CD4-positive, alpha-beta T cell treated with Interleukin-17A for 1 hour (primary cell): ENCODE results near the gene NFAT5.
"Not testable (repeated sequence)": the region's sequence is repeated elsewhere in the genome, so short reads cannot be mapped to it uniquely, and the experiment has no call there.

Source experiments
- DNase-seq: peaks from one replicate; pipeline ENCODE4 v3.0.0-alpha.2; 2020

The NFAT5 gene

DNA sequence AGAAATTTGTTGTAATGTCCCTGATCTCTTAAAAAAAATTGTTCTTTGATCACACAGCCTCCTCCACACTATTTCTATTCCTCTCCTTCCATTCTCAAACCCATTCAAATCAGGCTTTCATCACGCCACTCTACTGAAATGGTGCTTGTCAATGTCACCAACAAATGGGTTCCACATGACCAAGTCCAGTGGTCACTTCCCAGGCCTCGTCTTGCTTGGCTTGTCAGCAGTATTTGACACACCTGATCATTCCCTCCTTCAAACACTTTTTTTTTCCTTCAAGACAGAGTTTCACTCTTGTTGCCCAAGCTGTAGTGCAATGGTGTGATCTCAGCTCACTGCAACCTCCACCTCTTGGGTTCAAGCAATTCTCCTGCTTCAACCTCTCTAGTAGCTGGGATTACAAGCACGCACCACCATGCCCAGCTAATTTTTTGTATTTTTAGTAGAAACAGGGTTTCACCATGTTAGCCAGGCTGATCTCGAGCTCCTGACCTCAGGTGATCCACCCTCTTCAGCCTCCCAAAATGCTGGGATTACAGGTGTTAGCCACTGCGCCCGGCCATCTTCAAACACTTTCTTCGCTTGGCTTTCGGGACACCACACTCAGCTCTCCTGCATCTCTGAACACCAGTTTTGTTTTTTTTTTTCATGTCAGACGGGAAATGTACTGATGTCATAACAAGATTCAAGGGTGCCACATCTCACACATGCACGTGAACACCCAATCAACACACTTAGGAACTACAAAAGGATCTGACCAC, 142.3 kb downstream of the NFAT5 start:
- DNase-seq = no peak

DNA sequence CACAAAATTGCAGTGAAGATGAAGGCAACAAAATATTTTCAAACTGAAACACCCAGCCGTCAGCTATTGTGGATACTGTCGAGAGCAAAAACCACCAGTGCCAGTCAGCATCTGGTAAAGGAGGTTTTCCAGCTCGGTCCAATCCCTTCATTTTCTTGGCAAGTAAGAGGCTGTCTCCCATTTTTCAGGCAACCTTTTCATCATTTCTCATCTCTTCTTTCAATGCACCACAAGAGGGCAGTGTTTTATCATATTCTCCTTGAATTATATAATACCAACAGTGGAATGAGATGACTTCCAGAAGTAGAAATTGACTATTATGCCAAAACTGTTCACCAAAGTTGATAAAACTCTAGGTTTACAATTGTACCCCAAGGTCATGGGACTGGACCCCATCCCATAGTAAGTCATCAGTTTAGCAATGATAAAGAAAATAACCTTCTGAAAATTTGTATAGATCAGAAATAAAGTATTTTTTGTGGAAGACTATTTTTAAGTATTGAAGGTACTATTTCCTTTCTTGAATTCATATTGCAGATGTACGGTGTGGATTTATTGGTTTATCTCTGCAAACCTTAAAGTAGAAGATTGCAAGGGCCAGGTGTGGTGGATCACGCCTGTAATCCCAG, 143.8 kb downstream of the NFAT5 start:
- DNase-seq = peak; percentile 75

DNA sequence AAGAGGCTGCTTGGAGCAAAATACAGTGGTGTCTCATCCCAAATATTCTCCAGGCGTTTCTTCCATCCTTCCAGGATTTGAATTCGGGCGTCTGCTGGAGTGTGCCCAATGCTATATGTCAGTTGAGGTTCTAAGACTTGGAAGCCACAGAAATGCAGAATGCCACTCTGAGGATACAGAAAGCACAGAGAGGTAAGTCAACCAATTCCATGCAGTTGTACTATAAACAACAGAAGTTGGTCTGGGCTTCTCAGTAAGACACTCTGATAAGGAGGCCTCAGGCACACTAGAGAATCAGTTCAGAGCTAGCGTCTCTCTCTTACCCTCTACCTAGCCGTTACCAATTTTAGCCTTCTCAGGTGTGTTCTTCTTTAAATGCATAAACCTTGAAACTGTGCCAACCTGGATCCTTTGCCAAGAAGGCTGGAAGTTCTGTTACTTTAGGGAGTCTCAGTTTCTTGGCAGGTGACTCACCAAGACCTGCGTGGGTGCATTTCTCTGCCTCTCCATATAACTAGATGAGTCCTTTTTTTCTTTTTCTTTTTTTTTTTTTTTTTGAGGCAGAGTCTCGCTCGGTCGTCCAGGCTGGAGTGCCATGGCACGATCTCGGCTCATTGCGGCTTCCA, 145.5 kb downstream of the NFAT5 start:
- no peak for DNase-seq

DNA sequence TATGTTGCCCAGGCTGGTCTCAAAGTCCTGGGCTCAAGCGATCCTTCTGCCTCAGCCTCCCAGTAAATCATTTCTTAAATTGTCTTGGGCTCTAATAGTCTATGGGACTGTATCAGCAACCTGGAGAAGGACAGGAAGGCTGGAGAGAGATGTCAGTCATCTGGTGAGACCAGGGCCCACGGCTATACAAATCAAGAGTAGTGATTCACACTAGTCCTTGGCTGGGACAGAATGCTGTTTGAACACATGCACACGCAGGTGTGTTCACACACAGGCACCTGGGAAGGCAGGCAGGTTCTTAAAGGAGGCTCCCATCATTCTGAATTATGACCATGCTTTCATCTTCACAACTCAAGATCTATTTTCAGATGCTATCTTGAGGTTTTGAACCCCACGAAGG, 146.5 kb downstream of the NFAT5 start:
- DNase-seq = no peak

DNA sequence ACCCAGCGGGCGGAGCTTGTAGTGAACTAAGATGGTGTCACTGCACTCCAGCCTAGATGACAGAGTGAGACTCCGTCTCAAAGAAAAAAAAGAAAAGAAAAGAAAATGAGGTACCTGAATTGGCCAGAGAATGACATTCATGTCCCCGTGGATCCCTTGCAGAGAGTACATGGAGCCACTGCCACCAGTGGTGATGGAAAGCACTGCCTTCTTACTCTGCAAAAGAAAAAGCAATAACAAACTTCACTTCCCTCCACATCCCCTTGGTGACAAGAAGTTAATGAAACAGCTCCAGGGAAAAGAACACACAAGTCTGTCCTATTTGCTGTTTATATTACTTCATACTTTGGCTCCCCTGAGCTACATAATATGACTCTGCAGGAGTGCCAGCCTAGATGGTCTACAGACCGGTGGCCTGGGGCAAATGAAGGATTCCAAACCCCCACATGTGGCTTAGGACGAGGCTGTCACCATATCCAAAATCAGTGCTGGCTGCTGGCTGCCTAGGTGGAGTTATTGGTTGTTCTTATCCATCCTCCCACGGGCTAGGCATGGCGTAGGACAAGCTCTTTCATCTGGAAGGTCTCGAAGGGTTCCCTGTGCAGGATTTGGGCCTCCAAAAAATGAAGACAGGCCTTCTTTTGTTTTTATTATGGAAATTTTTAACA, 147.3 kb downstream of the NFAT5 start:
- no peak for DNase-seq

DNA sequence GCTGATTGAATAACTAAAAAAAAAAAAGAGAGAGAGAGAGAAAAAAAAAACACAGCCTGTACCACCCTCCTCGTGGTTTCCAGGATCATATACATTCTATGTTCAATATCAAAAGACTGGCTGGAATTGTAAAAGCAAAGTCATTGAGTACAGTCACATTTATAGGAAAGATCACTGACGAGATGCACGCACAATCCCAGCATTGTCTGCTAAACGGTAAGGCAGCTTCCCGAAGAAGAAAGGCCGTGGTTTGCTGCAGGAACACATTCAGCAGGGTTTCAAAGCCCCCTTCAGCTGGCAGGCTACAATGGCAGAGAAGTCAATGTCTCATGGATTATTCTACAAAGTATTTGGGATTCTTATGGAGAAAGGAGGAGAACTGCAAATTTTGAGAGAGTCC, 151.3 kb downstream of the NFAT5 start:
- no peak for DNase-seq

DNA sequence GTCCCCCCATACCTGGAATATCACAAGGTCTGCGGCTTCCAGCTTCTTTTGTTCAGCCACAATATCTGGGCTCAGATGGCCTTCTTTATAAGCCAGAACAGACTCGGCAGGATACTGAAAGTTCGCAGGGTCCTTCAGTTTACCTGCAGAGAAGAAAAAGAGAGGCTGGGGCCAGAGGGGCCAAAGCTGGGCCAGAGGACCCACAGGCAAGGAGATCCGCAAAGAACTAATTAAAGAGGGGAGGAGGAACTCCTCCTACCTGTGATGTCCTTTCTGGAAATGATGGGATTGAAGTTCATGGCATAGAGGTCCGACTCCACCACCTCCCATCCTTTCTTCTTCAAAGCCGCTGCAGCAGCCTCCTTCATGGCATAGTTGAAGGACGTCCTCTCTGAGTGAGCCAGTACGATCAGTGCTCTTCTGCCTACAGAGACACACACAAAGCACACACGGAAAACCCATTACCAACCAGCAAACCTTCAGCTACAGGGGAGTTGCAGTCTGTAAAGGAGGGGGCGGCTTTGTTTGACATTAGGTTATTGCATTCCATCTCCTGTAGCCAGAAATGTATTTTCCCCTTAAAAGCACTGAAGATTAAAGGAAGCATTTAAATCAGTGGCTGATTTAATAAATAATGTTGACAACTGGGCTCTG, 152.5 kb downstream of the NFAT5 start:
- DNase-seq = no peak

DNA sequence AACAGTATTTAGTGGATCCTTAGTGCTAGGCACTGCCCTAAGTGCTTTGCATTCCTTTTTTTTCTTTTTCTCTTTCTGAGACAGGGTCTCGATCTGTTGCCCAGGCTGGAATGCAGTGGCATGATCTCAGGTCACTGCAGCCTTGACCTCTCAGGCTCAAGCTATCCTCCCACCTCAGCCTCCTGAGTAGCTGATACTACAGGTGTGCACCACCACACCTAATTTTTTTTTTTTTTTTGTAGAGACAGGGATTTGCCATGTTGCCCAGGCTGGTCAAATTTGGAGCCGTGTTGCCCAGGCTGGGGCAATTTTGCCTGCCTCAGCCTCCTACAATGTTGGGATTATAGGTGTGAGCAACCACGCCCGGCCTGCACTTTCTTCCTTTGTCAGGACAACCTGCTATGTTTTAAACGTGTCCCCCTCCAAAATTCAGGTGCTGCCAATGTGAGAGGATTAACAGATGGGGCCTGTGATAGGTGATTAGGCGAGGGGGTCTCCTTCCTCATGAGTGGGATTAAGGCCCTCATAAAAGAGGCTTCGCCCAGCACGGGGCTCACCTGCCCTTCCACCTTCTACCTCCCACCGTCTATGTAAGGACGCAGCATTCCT, 155.2 kb downstream of the NFAT5 start:
- DNase-seq = no peak

DNA sequence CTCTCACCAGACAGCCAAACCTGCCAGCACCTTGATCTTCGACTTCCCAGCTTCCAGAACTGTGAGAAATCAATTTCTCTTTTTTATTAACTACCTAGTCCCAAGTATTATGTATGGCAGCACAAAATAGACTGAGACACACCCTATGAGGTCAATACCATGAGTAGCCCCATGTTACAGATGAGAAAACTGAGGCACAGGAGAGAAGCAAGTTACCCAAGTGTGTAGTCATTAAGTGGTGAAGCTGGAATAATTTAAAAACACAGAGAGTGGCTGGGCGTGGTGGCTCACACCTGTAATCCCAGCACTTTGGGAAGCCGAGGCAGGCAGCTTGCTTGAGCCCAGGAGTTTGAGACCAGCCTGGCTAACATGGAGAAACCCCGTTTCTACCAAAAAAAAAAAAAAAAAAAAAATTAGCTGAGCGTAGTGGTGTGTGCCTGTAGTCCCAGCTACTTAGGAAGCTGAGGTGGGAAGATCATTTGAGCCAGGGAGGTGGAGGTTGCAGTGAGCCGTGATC, 155.7 kb downstream of the NFAT5 start:
- no peak for DNase-seq

DNA sequence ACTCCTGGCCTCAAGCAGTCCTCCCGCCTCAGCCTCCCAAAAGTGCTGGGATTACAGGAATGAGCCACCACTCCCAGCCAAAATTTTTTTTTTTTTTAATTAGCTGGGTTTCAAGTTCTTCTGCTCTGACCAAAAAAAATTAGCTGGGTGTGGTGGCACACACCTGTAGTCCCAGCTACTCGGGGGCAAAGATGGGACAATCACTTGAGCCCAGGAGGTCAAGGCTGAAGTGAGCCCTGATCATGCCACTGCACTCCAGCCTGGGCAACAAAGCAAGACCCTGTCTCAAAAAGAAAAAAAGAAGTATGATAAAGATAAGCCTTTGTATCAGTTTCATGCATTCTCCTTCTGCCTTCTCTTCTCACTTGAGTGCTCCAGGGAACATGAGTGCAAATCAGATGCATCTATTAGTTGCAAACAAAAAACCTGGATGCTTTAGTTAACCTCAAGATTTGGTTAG, 158.7 kb downstream of the NFAT5 start:
- no peak for DNase-seq

DNA sequence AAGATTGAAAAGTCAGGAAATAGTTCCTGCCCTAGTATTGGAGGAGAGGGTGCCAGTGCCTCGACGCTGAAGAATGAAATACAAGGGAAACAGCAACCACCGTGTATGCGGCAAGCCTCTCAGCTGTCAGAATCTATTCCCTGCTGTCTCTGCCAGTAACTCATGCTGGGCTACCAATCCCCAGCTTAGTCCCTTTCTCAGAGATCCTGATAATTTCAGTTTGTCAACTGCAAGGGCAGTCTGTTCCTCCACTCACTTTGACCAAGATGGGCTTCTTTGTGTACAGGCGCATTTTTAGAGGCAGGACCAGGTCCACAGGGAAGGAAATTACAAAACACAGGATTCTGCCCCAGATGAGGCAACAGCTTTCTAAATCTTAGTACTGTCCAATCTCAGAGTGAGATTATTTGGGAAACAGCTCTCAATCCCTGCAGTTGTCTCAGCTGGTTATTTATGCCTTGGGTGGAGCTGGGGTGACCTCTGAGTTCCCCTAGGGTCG, 159.3 kb downstream of the NFAT5 start:
- DNase-seq = no peak

DNA sequence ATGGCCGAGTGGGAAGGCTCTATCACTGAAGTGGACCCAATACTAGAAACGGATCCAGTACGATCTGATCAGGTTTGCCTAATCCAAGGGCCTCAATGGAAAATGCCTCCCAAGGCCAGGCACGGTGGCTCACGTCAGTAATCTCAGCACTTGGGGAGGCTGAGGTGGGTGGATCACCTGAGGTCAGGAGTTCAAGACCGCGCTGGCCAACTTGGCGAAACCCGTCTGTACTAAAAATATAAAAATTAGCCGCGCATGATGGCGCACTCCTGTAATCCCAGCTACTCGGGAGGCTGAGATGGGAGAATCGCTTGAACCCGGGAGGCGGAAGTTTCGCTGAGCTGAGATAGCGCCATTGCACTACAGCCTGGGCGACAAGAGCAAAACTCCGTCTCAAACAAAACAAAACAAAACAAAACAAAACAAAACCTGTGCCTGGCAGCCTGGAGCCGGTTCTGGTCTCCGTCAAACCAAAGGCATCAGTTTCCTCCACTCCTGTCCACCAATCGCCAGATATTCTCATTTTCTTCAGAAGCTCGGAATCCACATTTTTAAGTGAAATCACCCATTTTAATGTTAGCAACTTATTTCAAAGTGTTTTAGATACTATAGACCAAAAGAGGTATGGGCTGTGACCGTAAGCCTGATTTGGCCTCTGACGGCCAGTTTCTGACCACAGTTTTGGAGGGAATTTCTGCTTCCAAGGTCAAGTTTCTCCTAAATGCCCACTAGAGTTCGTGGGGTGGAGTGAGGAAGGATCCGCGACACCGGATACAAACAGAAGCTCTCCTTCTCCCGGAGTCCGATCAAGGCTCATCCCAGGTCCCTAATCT, 159.9 kb downstream of the NFAT5 start:
- peak; percentile 2 for DNase-seq

DNA sequence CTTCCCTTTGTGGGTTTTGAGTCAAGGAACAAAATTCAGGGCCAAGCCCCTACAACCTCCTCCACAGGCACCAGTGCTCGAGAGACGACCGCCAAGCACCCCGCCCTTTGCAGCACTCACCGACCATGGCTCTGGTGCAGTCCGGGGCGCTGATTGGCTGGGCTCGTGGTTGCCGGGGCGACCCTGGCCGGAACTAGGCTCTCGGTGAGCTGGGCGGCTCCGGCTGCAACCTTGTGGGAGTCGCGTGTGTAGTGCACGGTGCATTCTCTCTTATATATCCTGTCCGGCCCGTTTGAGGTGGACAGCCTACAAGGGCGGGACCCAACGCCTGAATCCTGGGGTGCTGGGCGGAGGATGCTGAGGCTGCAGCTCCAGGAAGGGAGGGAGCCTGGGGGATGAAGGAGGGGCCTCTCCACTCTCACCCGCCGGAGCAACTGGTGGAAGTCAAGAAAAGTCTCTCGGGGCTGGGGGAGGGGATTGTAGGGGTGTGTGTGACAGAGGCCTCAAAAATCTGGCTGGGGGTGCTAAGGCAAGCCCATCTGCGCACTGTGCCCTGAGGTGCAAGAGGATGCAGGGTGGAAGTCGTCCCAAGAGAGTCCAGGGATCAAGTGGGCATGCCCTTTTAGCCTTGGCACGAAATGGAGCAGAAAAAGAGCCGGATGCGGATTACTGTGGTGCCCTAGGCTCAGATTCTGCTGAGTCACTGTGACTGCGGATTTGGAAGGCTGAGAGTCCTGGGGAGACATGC, 160.7 kb downstream of the NFAT5 start, which contains the start of gene NQO1:
Gene NQO1 (minus strand): TSS at position 248 of the 748 bp plus-strand sequence. CDS start 121 bp downstream, at position 127.
- DNase-seq = peak; percentile 87

DNA sequence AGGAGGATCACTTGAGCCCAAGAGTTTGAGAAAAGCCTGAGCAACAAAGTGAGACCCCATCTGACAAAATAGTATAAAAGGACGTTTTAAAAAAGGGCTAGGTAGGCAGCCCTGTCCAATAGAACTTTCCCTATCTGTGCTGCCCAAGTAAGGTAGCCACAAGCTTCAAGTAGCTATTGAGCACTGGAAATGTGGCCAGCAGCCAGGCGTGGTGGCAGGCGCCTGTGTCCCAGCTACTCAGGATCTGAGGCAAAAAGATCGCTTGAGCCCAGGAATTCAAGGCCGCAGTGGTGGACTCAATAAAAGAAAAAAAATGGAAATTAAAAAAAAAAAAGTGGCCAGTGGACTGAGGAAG, 162.1 kb downstream of the NFAT5 start:
- no peak for DNase-seq

DNA sequence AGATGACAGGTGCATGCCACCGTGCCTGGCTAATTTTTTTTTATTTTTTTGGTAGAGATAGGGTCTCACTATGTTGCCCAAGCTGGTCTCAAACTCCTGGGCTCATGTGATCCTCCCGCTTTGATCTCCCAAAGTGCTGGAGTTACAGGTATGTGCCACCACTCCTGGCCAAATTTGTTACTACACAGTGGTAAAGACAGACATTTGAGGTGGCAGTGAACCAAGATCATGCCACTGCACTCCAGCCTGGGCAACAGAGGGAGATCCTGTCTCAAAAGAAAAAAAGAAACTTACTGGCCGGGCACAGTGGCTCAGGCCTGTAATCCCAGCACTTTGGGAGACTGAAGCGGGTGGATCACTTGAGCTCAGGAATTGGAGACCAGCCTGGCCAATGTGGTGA, 163.3 kb downstream of the NFAT5 start:
- not testable (repeated sequence) for DNase-seq

DNA sequence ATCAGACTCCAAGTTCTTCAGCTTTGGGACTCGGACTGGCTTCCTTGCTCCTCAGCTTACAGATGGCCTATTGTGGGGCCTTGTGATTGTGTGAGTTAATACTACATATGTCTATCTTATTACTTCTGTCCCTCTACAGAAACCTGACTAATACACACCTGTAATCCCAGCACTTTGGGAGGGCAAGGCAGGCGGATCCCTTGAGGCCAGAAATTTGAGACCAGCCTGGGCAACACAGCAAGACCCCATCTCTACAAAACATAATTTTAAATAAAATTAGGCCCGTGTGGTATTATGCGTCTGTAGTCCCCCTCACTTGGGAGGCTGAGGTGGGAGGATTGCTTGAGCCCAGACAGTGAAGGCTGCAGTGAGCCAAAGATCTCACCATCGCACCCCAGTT, 165.5 kb downstream of the NFAT5 start:
- DNase-seq = not testable (repeated sequence)

DNA sequence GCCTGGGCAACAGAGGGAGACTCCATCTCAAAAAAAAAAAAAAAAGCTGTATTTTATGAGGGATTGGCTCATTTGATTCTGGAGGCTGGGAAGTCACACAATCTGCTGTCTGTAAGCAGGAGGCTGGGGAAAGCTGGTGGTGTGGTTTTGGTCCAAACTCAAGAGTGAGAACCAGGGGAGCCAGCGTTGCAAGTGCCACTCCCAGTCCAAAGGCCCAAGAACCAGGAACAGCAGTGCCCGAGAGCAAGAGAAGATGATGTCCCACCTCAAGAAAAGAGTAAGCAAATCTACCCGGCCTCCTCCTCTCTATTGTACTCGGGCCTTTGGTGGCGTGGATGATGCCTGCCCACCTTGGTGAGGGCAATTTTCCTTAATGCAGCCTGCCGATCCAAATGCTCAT, 166.3 kb downstream of the NFAT5 start:
- DNase-seq = no peak

DNA sequence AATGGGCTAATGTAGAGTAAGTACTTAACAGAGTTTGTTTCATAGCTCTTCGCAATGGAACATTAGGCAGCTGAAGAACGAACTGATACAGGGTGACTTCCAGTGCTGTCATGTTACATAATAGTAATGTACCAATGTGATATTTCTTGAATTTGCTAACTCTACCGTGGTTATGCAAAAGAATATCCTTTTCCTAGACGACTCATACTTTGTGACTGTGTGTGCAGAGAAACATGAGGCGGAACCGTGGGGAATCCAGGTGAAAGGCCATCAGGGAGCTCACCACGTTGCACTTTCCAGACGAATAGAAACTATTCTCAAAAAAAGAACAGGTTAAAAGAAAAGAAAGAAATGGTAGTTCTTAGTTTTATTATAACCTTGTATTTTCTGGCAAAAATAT, 175.8 kb downstream of the NFAT5 start:
- no peak for DNase-seq

DNA sequence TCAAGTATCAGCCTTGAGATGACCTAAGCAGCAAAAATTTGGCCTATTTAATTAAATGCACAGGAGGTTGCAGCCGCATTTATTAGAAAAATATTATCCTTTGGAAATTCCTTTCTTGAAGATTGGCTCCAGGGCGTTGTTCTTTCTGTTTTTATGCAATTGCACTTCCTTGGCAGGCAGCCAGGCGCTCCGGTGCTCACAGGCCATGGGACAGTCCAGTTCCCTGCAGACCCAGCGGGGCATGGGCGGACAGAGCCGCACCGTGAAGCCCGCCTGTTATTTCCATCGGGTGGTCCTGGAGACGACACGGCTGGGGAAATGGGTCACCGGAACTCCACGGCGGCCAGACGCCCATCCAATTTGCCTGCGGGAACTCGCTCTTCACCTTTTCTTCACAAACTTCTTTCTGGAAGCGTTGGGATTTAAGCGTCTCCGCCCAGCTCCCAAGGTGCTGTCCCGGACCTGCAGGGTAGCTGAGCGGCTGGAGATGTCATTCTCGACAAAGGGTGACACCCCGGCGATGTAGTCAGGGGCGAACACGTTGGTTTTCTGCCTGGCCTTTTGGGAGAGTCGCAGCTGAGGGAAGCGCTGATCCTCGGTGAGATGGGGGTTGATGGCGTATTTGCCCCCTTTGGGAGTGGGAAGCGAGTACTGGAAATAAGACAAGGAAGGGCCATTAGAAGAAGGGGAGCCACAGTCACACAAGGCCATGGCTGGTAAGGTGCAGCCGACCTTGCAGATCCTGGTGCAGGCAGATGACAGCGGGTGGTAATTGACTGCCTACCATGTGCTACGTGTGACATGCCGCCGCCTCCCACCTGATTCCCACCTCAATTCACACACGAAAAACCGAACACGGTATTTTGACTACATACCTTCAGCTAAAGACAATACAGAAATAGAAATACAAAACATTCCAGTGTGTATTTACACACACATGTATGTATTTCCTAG, 176.5 kb downstream of the NFAT5 start:
- no peak for DNase-seq
